MG63 (cell line): Measurements from ENCODE around the gene NRCAM. TPM values are rescaled to one million over a fixed set of nuclear protein-coding genes. Genes with fewer than 3 reads are reported as not detected.
"Not testable (repeated sequence)": the region's sequence is repeated elsewhere in the genome, so short reads cannot be mapped to it uniquely, and the experiment has no call there.

Source experiments
- DNase-seq: peaks from one replicate; pipeline ENCODE4 v3.0.0-alpha.2; 2020
- H3K27me3 ChIP-seq: fragments of 250-450 bp; sonication (Bioruptor Pico); 2 replicates; pipeline ENCODE4 v1.5.1; 2020; ENCODE audit warnings: mild to moderate bottlenecking, moderate library complexity
- H3K36me3 ChIP-seq: fragments of 250-450 bp; sonication (Bioruptor Pico); 2 replicates; pipeline ENCODE4 v1.5.1; 2020; ENCODE audit warnings: mild to moderate bottlenecking, moderate library complexity
- H3K4me3 ChIP-seq: fragments of 250-450 bp; sonication (Bioruptor Pico); 2 replicates; pipeline ENCODE4 v1.5.1; 2020; ENCODE audit warnings: mild to moderate bottlenecking, moderate library complexity
- H3K9me3 ChIP-seq: fragments of 250-450 bp; sonication (Bioruptor Pico); 2 replicates; pipeline ENCODE4 v1.5.1; 2020; ENCODE audit warnings: mild to moderate bottlenecking, moderate library complexity
- total RNA-seq: library from RNA; depleted of rRNA; stranded (reverse); fragments of >200 nt; shearing (Covaris generic); gene quantifications from 2 replicates; pipeline ENCODE4 v1.2.3, GENCODE V29; 2014; ENCODE audit warnings: low replicate concordance

The NRCAM gene
- total RNA-seq, 1 experiment from 2014 or later: 0.79 TPM

GRCh38 chr7:108387686-108388085 lies 68.5 kb downstream of the NRCAM start:
- DNase-seq, H3K4me3 ChIP-seq, H3K27me3 ChIP-seq, H3K9me3 ChIP-seq, H3K36me3 ChIP-seq: not testable (repeated sequence)

GRCh38 chr7:108385834-108386422 lies 70.3 kb downstream of the NRCAM start:
- H3K36me3 ChIP-seq: no peaks in the 10 kb centered on the region
- DNase-seq: no peak
- no peaks in the 10 kb centered on the region for H3K9me3 ChIP-seq
- H3K27me3 ChIP-seq: no peaks in the 10 kb centered on the region
- H3K4me3 ChIP-seq: no peak overlapping the region

GRCh38 chr7:108384716-108385483 lies 71.3 kb downstream of the NRCAM start:
- no peak for DNase-seq
- Histone ChIP-seq H3K9me3 (no peaks in the 10 kb centered on the region), H3K4me3 (no peak overlapping the region), H3K36me3 (no peaks in the 10 kb centered on the region), H3K27me3 (no peaks in the 10 kb centered on the region)

DNA sequence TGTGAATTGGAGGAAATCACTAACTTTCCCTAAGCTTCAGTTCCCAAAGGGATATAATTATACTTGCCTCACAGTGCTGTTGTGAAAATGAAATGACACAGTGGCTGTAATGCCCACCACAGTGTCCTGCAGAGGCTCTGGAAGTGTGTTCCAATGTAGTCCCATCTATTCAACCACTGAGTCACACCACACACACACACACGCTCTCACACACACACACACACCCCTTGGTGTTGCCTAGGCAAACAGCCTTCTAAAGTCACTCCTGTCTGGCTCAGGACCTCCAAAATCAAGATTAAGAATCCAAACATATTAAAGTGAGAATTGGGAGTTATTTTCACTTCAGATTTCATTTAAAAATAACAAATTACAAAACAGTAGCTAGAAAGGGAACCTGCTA lies 73.3 kb downstream of the NRCAM start:
- H3K4me3 ChIP-seq: no peak overlapping the region
- DNase-seq: no peak
- no peaks in the 10 kb centered on the region for H3K36me3 ChIP-seq
- H3K27me3 ChIP-seq: no peaks in the 10 kb centered on the region
- no peaks in the 10 kb centered on the region for H3K9me3 ChIP-seq

GRCh38 chr7:108380517-108380916 lies 75.7 kb downstream of the NRCAM start:
- DNase-seq: no peak
- Histone ChIP-seq H3K4me3 (no peak overlapping the region), H3K27me3 (no peaks in the 10 kb centered on the region), H3K36me3 (no peaks in the 10 kb centered on the region), H3K9me3 (no peaks in the 10 kb centered on the region)

DNA sequence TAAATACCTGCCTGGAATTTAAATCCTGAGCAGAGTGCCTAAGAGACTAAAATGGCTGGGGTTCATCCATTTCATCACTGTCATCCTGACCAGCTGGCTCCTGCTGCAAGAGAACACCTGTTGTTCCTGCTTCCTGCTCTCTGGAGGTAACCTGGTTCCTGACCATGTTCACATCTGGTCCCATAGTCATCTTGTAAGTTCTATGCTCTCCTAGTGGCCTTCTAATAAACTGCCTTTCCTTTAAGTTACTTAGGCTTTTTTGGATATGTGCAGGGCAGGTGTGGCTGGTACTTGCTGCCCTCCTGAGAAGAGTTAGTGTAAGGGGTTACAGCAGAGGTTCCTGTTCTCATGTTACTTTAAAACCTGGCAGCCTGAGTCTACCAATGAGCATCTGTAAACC lies 80.0 kb downstream of the NRCAM start:
- no peaks in the 10 kb centered on the region for H3K27me3 ChIP-seq
- no peak overlapping the region for H3K4me3 ChIP-seq
- H3K36me3 ChIP-seq: no peaks in the 10 kb centered on the region
- H3K9me3 ChIP-seq: no peaks in the 10 kb centered on the region
- no peak for DNase-seq

- no peaks in the 10 kb centered on the region for H3K36me3 ChIP-seq
- no peaks in the 10 kb centered on the region for H3K27me3 ChIP-seq
- no peaks in the 10 kb centered on the region for H3K9me3 ChIP-seq
- no peak for DNase-seq
- H3K4me3 ChIP-seq: no peak overlapping the region
Observed at GRCh38 chr7:108375668-108376067, 80.6 kb downstream of the NRCAM start.

DNA sequence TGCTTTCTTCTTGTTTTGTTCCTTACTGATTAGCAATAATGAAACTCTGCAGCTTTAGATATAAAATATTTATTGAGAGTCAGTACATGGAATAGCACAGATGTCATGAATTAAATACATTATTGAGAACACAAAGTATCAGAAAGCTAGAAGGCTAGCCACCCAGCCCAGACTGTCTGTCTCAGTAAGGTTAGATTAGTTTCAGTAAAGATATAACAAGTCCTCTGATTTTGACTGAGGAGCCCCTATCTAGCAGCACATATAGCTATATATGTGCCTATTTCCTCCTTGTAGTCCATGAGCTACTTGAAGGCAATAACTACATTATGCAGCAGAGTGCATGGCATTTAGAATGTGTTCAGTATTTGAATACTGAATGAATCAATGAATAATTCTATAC lies 81.3 kb downstream of the NRCAM start:
- no peak for DNase-seq
- H3K27me3 ChIP-seq: no peaks in the 10 kb centered on the region
- no peaks in the 10 kb centered on the region for H3K36me3 ChIP-seq
- no peaks in the 10 kb centered on the region for H3K9me3 ChIP-seq
- no peak overlapping the region for H3K4me3 ChIP-seq

DNA sequence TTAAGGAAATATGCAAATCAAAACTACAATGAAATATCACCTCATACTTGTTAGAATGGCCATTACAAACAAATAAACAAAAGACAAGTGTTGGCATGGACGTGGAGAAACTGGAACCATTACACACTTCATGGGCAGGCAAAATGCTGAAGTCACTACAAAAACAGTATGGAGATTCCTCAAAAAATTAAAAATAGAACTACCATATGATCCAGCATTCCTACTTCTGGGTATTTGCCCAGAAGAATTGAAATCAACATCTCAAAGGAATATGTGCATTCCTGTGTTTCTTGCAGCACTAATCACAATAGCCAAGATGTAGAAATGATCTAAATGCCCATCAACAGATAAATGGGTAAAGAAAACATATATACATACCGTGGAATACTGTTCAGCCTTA lies 83.6 kb downstream of the NRCAM start:
- Histone ChIP-seq H3K36me3 (no peaks in the 10 kb centered on the region), H3K27me3 (no peaks in the 10 kb centered on the region), H3K9me3 (no peaks in the 10 kb centered on the region), H3K4me3 (no peak overlapping the region)
- peak; percentile 4 for DNase-seq

DNA sequence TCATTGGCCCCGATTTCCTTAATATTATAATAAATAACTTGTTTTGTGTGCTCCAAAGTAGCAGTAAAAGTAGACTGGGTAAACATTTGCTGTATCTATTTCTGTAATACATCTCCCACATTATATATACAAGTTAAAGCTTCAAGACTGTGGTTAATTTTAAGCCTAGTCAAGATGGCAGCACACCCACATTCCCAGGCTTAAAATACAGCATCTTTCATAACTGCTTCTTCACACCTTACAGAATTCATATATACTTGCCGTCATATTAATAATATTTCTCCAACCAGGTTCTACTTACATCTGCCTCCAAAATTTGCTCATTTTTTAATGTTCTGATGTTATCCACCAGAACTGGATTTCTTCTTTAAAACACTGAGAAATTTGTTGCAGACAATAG lies 85.6 kb downstream of the NRCAM start:
- H3K27me3 ChIP-seq: no peaks in the 10 kb centered on the region

GRCh38 chr7:108368466-108368865 lies 87.8 kb downstream of the NRCAM start:
- H3K27me3 ChIP-seq: no peaks in the 10 kb centered on the region
- H3K4me3 ChIP-seq: no peak overlapping the region
- H3K9me3 ChIP-seq: no peaks in the 10 kb centered on the region
- no peaks in the 10 kb centered on the region for H3K36me3 ChIP-seq
- no peak for DNase-seq

More for the DNA sequence above, 85.6 kb downstream of the NRCAM start:
- H3K36me3 ChIP-seq: no peaks in the 10 kb centered on the region
- H3K4me3 ChIP-seq: no peak overlapping the region
- no peak for DNase-seq
- H3K9me3 ChIP-seq: no peaks in the 10 kb centered on the region

DNA sequence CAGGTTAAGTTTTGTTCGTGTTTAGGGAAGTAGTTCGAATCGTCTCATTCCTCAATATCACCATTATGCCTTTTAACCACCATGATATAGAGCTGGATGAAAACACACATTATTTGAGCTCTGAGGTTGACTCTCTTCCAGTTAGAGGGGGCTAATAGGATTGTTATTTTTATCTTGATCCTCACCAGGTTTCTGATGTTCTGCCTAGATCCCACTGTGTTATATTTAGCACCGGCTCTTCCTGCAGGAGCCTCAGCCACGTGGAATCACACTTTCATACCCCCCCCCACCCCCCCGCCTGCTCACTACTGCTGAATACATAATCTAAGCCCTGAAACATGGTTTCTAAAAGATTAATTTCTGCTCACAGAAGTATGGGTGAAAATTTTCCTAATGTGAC lies 88.3 kb downstream of the NRCAM start:
- no peak for DNase-seq
- Histone ChIP-seq H3K27me3 (no peaks in the 10 kb centered on the region), H3K9me3 (no peaks in the 10 kb centered on the region), H3K4me3 (no peak overlapping the region), H3K36me3 (no peaks in the 10 kb centered on the region)

DNA sequence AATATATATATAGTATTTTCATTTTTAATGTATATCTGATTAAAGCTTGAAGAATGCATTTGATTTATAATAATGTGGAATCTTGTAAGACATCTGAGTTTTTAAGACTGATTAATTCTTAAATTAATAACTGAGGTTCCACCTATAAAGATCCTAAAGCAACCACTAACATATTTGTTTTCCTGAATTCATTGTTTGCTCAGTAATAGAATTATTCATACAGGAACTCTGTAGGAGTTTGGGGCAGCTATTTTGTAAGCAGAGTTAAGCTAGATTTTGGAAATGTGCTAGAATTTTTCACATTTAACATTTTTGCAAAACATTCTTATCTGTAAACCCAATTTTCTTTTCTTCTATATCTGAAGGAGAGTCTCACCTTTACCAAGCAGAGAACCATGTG lies 88.9 kb downstream of the NRCAM start:
- Histone ChIP-seq H3K27me3 (no peaks in the 10 kb centered on the region), H3K36me3 (no peaks in the 10 kb centered on the region), H3K4me3 (no peak overlapping the region), H3K9me3 (no peaks in the 10 kb centered on the region)
- no peak for DNase-seq

- H3K4me3 ChIP-seq: no peak overlapping the region
- H3K36me3 ChIP-seq: no peaks in the 10 kb centered on the region
- H3K9me3 ChIP-seq: no peaks in the 10 kb centered on the region
- no peaks in the 10 kb centered on the region for H3K27me3 ChIP-seq
- no peak for DNase-seq
Observed at GRCh38 chr7:108363659-108364058, 92.6 kb downstream of the NRCAM start.

- no peaks in the 10 kb centered on the region for H3K27me3 ChIP-seq
- no peaks in the 10 kb centered on the region for H3K9me3 ChIP-seq
- DNase-seq: no peak
- H3K36me3 ChIP-seq: no peaks in the 10 kb centered on the region
- H3K4me3 ChIP-seq: no peak overlapping the region
Observed at GRCh38 chr7:108360058-108360800, 96.0 kb downstream of the NRCAM start.

GRCh38 chr7:108358553-108358952 lies 97.7 kb downstream of the NRCAM start:
- H3K27me3 ChIP-seq: no peaks in the 10 kb centered on the region
- no peak overlapping the region for H3K4me3 ChIP-seq
- H3K9me3 ChIP-seq: no peaks in the 10 kb centered on the region
- H3K36me3 ChIP-seq: no peaks in the 10 kb centered on the region
- DNase-seq: peak; percentile 68

GRCh38 chr7:108351729-108352131 lies 104.5 kb downstream of the NRCAM start:
- Histone ChIP-seq H3K27me3 (no peaks in the 10 kb centered on the region), H3K36me3 (no peaks in the 10 kb centered on the region), H3K4me3 (no peak overlapping the region), H3K9me3 (no peaks in the 10 kb centered on the region)
- no peak for DNase-seq

GRCh38 chr7:108348913-108349312 lies 107.3 kb downstream of the NRCAM start:
- no peaks in the 10 kb centered on the region for H3K27me3 ChIP-seq
- H3K9me3 ChIP-seq: no peaks in the 10 kb centered on the region
- no peaks in the 10 kb centered on the region for H3K36me3 ChIP-seq
- DNase-seq: no peak
- no peak overlapping the region for H3K4me3 ChIP-seq
